IMR-90 (cell line): ENCODE data around the gene BOD1. TPM values are rescaled to one million over a fixed set of nuclear protein-coding genes. Genes with fewer than 3 reads are reported as not detected.

Experiments
- ATAC-seq: fragments of 200-7000 bp; cut with Tn5 transposase; 2 replicates; pipeline ENCODE4 v1.9.1; 2020; ENCODE audit warnings: low read depth, mild to moderate bottlenecking, moderate library complexity
- BruUV-seq: library from RNA; stranded (reverse); fragments of 400-500 nt; replicated peaks from 2 replicates; lab custom pipeline; 2021; lab: Mats Ljungman, UMichigan
- CTCF ChIA-PET: fragments of 300-600 bp; formaldehyde crosslinking; extraction: SDS; loops from one replicate; lab custom pipeline; 2021; ENCODE audit warnings: antibody characterized with exemption; lab: Yijun Ruan, JAX
- POLR2A ChIA-PET: fragments of 300-600 bp; sonication (Branson Sonifier 250); formaldehyde crosslinking; loops from one replicate; lab custom pipeline; 2022; ENCODE audit warnings: antibody characterized with exemption; ENCODE audit not compliant: unreplicated experiment; lab: Charles Lee
- DNase-seq: peaks from one replicate; pipeline ENCODE4 v3.0.0; 2013
- H2AFZ ChIP-seq: replicated peaks from 2 replicates; pipeline ENCODE3; 2013; ENCODE audit warnings: low read length, mild to moderate bottlenecking; ENCODE audit not compliant: poor library complexity
- H2AK5ac ChIP-seq: 2 replicates; pipeline ENCODE4 v1.6.1; 2013; ENCODE audit warnings: low read depth, low read length, inconsistent platforms
- H2AK9ac ChIP-seq: replicated peaks from 2 replicates; pipeline ENCODE3; 2013; ENCODE audit warnings: mild to moderate bottlenecking, low read depth, low read length, moderate library complexity; ENCODE audit not compliant: poor library complexity
- H2BK120ac ChIP-seq: 2 replicates; pipeline ENCODE4 v1.6.1; 2013; ENCODE audit warnings: low read depth, low read length, inconsistent platforms
- H2BK15ac ChIP-seq: 3 replicates; pipeline ENCODE4 v1.6.1; 2013; ENCODE audit warnings: low read depth, low read length, inconsistent platforms
- H2BK20ac ChIP-seq: 2 replicates; pipeline ENCODE4 v1.6.1; 2013; ENCODE audit warnings: low read depth, mild to moderate bottlenecking, inconsistent platforms, low read length, moderate library complexity
- H2BK5ac ChIP-seq: 2 replicates; pipeline ENCODE4 v1.6.1; 2013; ENCODE audit warnings: mild to moderate bottlenecking, low read depth, low read length, inconsistent platforms; ENCODE audit not compliant: poor library complexity, severe bottlenecking
- H3K14ac ChIP-seq: replicated peaks from 2 replicates; pipeline ENCODE4 v1.6.1; 2013; ENCODE audit warnings: low read depth, low read length, inconsistent platforms
- H3K18ac ChIP-seq: 2 replicates; pipeline ENCODE4 v1.6.1; 2013; ENCODE audit warnings: low read depth, low read length, control low read depth
- H3K23ac ChIP-seq: 2 replicates; pipeline ENCODE4 v1.6.1; 2013; ENCODE audit warnings: low read depth, low read length, inconsistent platforms
- H3K27ac ChIP-seq: 2 replicates; pipeline ENCODE4 v1.5.1; 2013; ENCODE audit warnings: mild to moderate bottlenecking, control low read depth, low read length; ENCODE audit not compliant: insufficient read depth
- H3K27me3 ChIP-seq: 2 replicates; pipeline ENCODE4 v1.6.1; 2013; ENCODE audit warnings: low read length; ENCODE audit not compliant: control insufficient read depth, insufficient read depth
- H3K36me3 ChIP-seq: 2 replicates; pipeline ENCODE4 v1.6.1; 2013; ENCODE audit warnings: low read length, mixed read lengths; ENCODE audit not compliant: control insufficient read depth, insufficient read depth
- H3K4ac ChIP-seq: 2 replicates; pipeline ENCODE4 v1.6.1; 2013; ENCODE audit warnings: low read depth, low read length, inconsistent platforms
- H3K4me1 ChIP-seq: 2 replicates; pipeline ENCODE4 v1.6.1; 2013; ENCODE audit warnings: low read length, mixed read lengths; ENCODE audit not compliant: control insufficient read depth, insufficient read depth
- H3K4me2 ChIP-seq: 2 replicates; pipeline ENCODE4 v1.6.1; 2013; ENCODE audit warnings: low read depth, mild to moderate bottlenecking, control low read depth, low read length, moderate library complexity
- H3K4me3 ChIP-seq: 2 replicates; pipeline ENCODE4 v1.5.1; 2013; ENCODE audit warnings: low read depth, mild to moderate bottlenecking, control low read depth, low read length, moderate library complexity; ENCODE audit not compliant: insufficient read depth
- H3K56ac ChIP-seq: 2 replicates; pipeline ENCODE4 v1.6.1; 2013; ENCODE audit warnings: low read length, inconsistent platforms; ENCODE audit not compliant: insufficient read depth; ENCODE audit errors: extremely low read depth
- H3K79me1 ChIP-seq, 2 experiments: 2 replicates each; pipeline ENCODE4 v1.6.1; 2013; ENCODE audit warnings: low read length in 2 of 2, inconsistent platforms in 1 of 2, low read depth in 1 of 2
- H3K9ac ChIP-seq: 2 replicates; pipeline ENCODE4 v1.6.1; 2013; ENCODE audit warnings: low read depth, low read length, control low read depth
- H3K9me1 ChIP-seq: 2 replicates; pipeline ENCODE4 v1.6.1; 2013; ENCODE audit warnings: low read length, inconsistent platforms; ENCODE audit not compliant: insufficient read depth
- H3K9me3 ChIP-seq: 2 replicates; pipeline ENCODE4 v1.6.1; 2013; ENCODE audit warnings: low read length; ENCODE audit not compliant: control insufficient read depth, insufficient read depth
- H4K20me1 ChIP-seq: 2 replicates; pipeline ENCODE4 v1.6.1; 2013; ENCODE audit warnings: low read length, inconsistent platforms; ENCODE audit not compliant: insufficient read depth
- H4K5ac ChIP-seq: 2 replicates; pipeline ENCODE4 v1.6.1; 2013; ENCODE audit warnings: mild to moderate bottlenecking, low read depth, low read length, control low read depth
- H4K8ac ChIP-seq, 2 experiments: 2 replicates each; pipeline ENCODE4 v1.6.1; 2013; ENCODE audit warnings: low read depth in 2 of 2, low read length in 2 of 2, control low read depth in 1 of 2, inconsistent platforms in 1 of 2
- H4K91ac ChIP-seq: 2 replicates; pipeline ENCODE4 v1.6.1; 2013; ENCODE audit warnings: low read depth, low read length, inconsistent platforms; ENCODE audit not compliant: insufficient read depth
- BHLHE40 ChIP-seq: fragments of 150-350 bp; IDR thresholded peaks from 2 replicates; pipeline ENCODE4 v1.6.1; 2016; ENCODE audit warnings: mild to moderate bottlenecking, low read depth, low read length
- MXI1 ChIP-seq: IDR thresholded peaks from 2 replicates; pipeline ENCODE4 v1.6.1; 2012; ENCODE audit warnings: low read depth, mild to moderate bottlenecking, low read length, moderate library complexity, borderline replicate concordance
- RFX5 ChIP-seq: IDR thresholded peaks from 2 replicates; pipeline ENCODE4 v1.8.0; 2012; ENCODE audit warnings: low read depth, mild to moderate bottlenecking, low read length, moderate library complexity
- USF2 ChIP-seq: fragments of 150-350 bp; IDR thresholded peaks from 2 replicates; pipeline ENCODE4 v1.6.1; 2017; ENCODE audit warnings: mild to moderate bottlenecking, antibody characterized with exemption, low read length, low read depth
- WGBS, 2 experiments: methylation state at CpG; one replicate each; pipeline versions ENCODE4 v1.1.5 to v1.1.7; 2013; ENCODE audit warnings: missing lambda C conversion rate in 2 of 2; ENCODE audit not compliant: insufficient read length in 1 of 2; ENCODE audit errors: extremely low coverage in 2 of 2; 5-methylcytosine and 5-hydroxymethylcytosine counted together
- dilution Hi-C: fragments of 300-500 bp; cut with HindIII; formaldehyde crosslinking; loops from one replicate; pipeline ENCODE4 v1.14.3; 2018; ENCODE audit warnings: low sequenced_read_pairs; ENCODE audit not compliant: unreplicated experiment
- in situ Hi-C: fragments of 300-500 bp; cut with MboI; formaldehyde crosslinking; loops from 3 replicates; pipeline ENCODE4 v1.14.3; 2019; ENCODE audit warnings: low sequenced_read_pairs, inconsistent platforms, mixed read lengths
- intact Hi-C: fragments of 100-400 bp; cut with micrococcal nuclease; formaldehyde crosslinking; loops from 2 replicates; pipeline ENCODE4 v1.10.0; 2022
- polyA plus RNA-seq, 3 experiments: library from polyadenylated mRNA; depleted of rRNA; stranded (reverse); fragments of >200 nt; gene quantifications; 2 replicates each; pipeline ENCODE4 v1.2.3, GENCODE V29; 2012; ENCODE audit warnings: low replicate concordance in 1 of 3
- total RNA-seq: library from RNA; depleted of rRNA; stranded (reverse); fragments of >200 nt; gene quantifications from 2 replicates; pipeline ENCODE4 v1.2.3, GENCODE V29; 2012

Gene BOD1
- total and polyA plus RNA-seq, 2 of the 4 experiments (the other 2 are of a cell fraction), result 57.9 to 71.7 TPM

DNA sequence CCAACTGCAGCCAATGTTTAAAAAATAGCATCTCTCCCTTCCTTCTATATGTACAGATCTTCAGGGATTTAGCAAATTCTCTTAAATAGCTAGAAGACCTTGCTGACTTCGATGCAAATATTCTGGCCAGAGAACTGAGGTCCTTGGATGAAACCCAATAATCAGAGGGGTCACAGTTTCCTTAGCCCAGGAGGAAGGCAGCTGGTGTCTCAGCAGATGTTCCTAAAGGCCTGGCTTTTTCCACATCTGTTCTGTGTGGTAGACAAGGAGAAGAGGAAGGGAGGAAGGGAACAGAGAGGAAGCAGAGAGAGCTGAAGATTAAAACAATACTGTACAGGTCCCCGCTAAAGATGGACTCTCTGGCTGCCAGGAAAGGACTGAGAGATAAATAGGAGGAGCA, 33.1 kb downstream of the BOD1 start:
- H2BK20ac ChIP-seq, result no peak overlapping the region
- POLR2A ChIA-PET, result no interaction called here
- DNase-seq (no peak), ATAC-seq (no peak)
- no peak overlapping the region for H4K91ac ChIP-seq
- no peak overlapping the region for H3K4me3 ChIP-seq
- no peaks in the 10 kb centered on the region for H3K27me3 ChIP-seq
- H3K27ac ChIP-seq, result no peak overlapping the region
- no CpG with 5 or more reads among the region's 2 CpGs for WGBS, 2 experiments
- no peak overlapping the region for H2AK5ac ChIP-seq
- BruUV-seq, result no TSS peak
- H3K4me1 ChIP-seq, result peaks cover 11% of the 10 kb centered on the region; the same call in 1 of the 2 replicates
- TF ChIP-seq USF2 (no peak), BHLHE40 (no peak), RFX5 (no peak), MXI1 (no peak)
- H3K9ac ChIP-seq, result no peak overlapping the region
- in situ Hi-C loops (loop anchor here (25.0 kb wide), 2 partner anchors 421 to 871 kb away; no protein-coding TSS in a partner anchor), intact Hi-C loops (no loop called here), dilution Hi-C loops (no loop called here)
- no peaks in the 10 kb centered on the region for H4K20me1 ChIP-seq
- H3K23ac ChIP-seq, result no peak overlapping the region
- H2AFZ ChIP-seq, result peak overlapping the region; percentile 33
- no peak overlapping the region; the same call in 1 of the 2 replicates for H3K18ac ChIP-seq
- H2BK5ac ChIP-seq, result no peak overlapping the region
- CTCF ChIA-PET, result interaction anchor here (0.8 to 1.6 kb wide), 3 partner anchors 10 to 289 kb away, joined by 3 to 4 read pairs (median 3); no protein-coding TSS in a partner anchor
- no peak overlapping the region for H2BK15ac ChIP-seq
- H3K4me2 ChIP-seq, result no peak overlapping the region
- no peak overlapping the region for H3K56ac ChIP-seq
- H3K9me3 ChIP-seq, result peaks cover 7% of the 10 kb centered on the region
- H3K14ac ChIP-seq, result no peak overlapping the region
- no peaks in the 10 kb centered on the region for H3K79me1 ChIP-seq
- peak overlapping the region; percentile 20; the same call in 1 of the 2 replicates for H3K4ac ChIP-seq
- H3K36me3 ChIP-seq, result no peaks in the 10 kb centered on the region
- no peak overlapping the region for H2AK9ac ChIP-seq
- H3K9me1 ChIP-seq, result peaks cover 8% of the 10 kb centered on the region; the same call in 1 of the 2 replicates
- peak overlapping the region; percentile 12 for H2BK120ac ChIP-seq
- no peak overlapping the region for H4K8ac ChIP-seq
- no peak overlapping the region for H4K5ac ChIP-seq
